Natural killer cell (primary cell): ENCODE measurements around the gene ANKDD1A. TPM values are rescaled to one million over a fixed set of nuclear protein-coding genes. Genes with fewer than 3 reads are reported as not detected.

Experiments
- ATAC-seq, 3 donors: fragments of 150-1000 bp in 2 of 3; fragments of 200-7000 bp in 1 of 3; cut with Tn5 transposase; 1 replicate in 1 of 3; 2 replicates in 2 of 3; pipeline ENCODE4 v1.10.0; 2021; ENCODE audit warnings: mild to moderate bottlenecking in 2 of 3, moderate library complexity in 2 of 3
- DNase-seq, 2 donors: peaks; one replicate each; pipeline versions ENCODE4 v3.0.0 to v3.0.0-alpha.2; 2013 to 2021; ENCODE audit warnings: mixed read lengths in 1 of 2
- H3K27ac ChIP-seq: one replicate; pipeline ENCODE4 v1.5.1; 2013; ENCODE audit warnings: mild to moderate bottlenecking, low read length
- H3K27me3 ChIP-seq: one replicate; pipeline ENCODE4 v1.6.1; 2013; ENCODE audit warnings: low read length; ENCODE audit not compliant: control insufficient read depth, insufficient read depth
- H3K36me3 ChIP-seq: one replicate; pipeline ENCODE4 v1.6.1; 2013; ENCODE audit warnings: low read length; ENCODE audit not compliant: control insufficient read depth, insufficient read depth
- H3K4me1 ChIP-seq: one replicate; pipeline ENCODE4 v1.6.1; 2013; ENCODE audit warnings: low read length; ENCODE audit not compliant: control insufficient read depth, insufficient read depth
- H3K4me3 ChIP-seq: one replicate; pipeline ENCODE4 v1.5.1; 2013; ENCODE audit warnings: low read length
- H3K9me3 ChIP-seq: one replicate; pipeline ENCODE4 v1.6.1; 2013; ENCODE audit warnings: low read length; ENCODE audit not compliant: control insufficient read depth, insufficient read depth
- H3K27ac Mint-ChIP-seq, 2 donors: one replicate each; pipeline ENCODE4 v1.8.0; 2022; ENCODE audit warnings: mild to moderate bottlenecking in 2 of 2, mixed read lengths in 2 of 2, moderate library complexity in 1 of 2
- H3K27me3 Mint-ChIP-seq, 2 donors: one replicate each; pipeline ENCODE4 v1.8.0; 2022; ENCODE audit warnings: low read depth in 2 of 2, mixed read lengths in 2 of 2
- H3K36me3 Mint-ChIP-seq: one replicate; pipeline ENCODE4 v1.8.0; 2022; ENCODE audit warnings: mixed read lengths
- H3K4me1 Mint-ChIP-seq, 2 donors: one replicate each; pipeline ENCODE4 v1.8.0; 2022; ENCODE audit warnings: mixed read lengths in 2 of 2
- H3K4me3 Mint-ChIP-seq: one replicate; pipeline ENCODE4 v1.8.0; 2022; ENCODE audit warnings: mild to moderate bottlenecking, moderate library complexity, mixed read lengths
- H3K9me3 Mint-ChIP-seq, 2 donors: one replicate each; pipeline ENCODE4 v1.8.0; 2022; ENCODE audit warnings: mixed read lengths in 2 of 2
- WGBS: methylation state at CpG from one replicate; pipeline ENCODE4 v1.1.7; 2013; ENCODE audit warnings: missing lambda C conversion rate; ENCODE audit not compliant: insufficient coverage; 5-methylcytosine and 5-hydroxymethylcytosine counted together
- intact Hi-C: fragments of 100-400 bp; cut with micrococcal nuclease; formaldehyde crosslinking; loops from one replicate; pipeline ENCODE4 v1.14.2; 2022
- total RNA-seq, 4 donors: library from RNA; stranded (reverse); fragments of 120-200 nt in 1 of 4; gene quantifications; one replicate each; pipeline versions ENCODE4 v1.2.3 to v1.2.4, GENCODE V29; 2013 to 2022
- TF ChIP-seq, protein P1 (sequence below): fragments of 200-600 bp; IDR thresholded peaks from one replicate; pipeline ENCODE4 v1.8.0; 2022; ENCODE audit warnings: antibody characterized with exemption

The ANKDD1A gene
- total RNA-seq, 3 donors from 2014 or later (not counting 1 experiment from before 2014, with no cell fraction given), result 13.7 to 16.2 (median 13.9) TPM

DNA sequence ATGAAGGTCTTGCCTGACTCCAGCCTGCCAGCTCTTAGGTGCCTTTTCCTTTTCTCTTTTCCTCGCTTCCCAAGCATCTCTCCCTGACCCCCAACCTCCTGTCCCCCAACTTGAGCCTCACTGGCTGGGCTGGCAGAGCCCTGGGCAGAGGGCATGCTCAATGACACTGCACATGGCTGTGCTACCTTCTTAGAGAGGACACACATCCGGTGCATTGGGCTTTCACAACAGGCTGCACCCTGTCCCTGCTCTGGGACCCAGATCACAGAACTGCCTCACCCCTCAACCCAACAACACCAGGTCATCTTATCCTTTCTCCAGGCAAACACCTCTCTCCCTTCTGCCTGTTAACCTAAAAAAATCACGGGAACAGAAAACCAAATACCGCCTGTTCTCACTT lies 7.5 kb upstream of the ANKDD1A start:
- no peaks in the 10 kb centered on the region for H3K36me3 ChIP-seq
- no peak overlapping the region for H3K27ac ChIP-seq
- intact Hi-C loops, result no loop called here
- H3K27ac Mint-ChIP-seq, result peak overlapping the region in 1 of 2 donors; percentile 73
- no peak overlapping the region for H3K4me3 Mint-ChIP-seq
- WGBS, result 98% methylated on average over 3 of the region's 4 CpGs
- H3K36me3 Mint-ChIP-seq, result no peaks in the 10 kb centered on the region
- DNase-seq, result no peak
- no peak for ATAC-seq
- H3K9me3 ChIP-seq, result no peaks in the 10 kb centered on the region
- no peaks in the 10 kb centered on the region for H3K27me3 ChIP-seq
- TF ChIP-seq, protein P1, sequence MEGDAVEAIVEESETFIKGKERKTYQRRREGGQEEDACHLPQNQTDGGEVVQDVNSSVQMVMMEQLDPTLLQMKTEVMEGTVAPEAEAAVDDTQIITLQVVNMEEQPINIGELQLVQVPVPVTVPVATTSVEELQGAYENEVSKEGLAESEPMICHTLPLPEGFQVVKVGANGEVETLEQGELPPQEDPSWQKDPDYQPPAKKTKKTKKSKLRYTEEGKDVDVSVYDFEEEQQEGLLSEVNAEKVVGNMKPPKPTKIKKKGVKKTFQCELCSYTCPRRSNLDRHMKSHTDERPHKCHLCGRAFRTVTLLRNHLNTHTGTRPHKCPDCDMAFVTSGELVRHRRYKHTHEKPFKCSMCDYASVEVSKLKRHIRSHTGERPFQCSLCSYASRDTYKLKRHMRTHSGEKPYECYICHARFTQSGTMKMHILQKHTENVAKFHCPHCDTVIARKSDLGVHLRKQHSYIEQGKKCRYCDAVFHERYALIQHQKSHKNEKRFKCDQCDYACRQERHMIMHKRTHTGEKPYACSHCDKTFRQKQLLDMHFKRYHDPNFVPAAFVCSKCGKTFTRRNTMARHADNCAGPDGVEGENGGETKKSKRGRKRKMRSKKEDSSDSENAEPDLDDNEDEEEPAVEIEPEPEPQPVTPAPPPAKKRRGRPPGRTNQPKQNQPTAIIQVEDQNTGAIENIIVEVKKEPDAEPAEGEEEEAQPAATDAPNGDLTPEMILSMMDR, result no peak
- H3K4me1 ChIP-seq, result peaks cover 24% of the 10 kb centered on the region
- H3K27me3 Mint-ChIP-seq, result peaks cover 0 to 2% of the 10 kb centered on the region in 2 donors
- H3K4me3 ChIP-seq, result no peak overlapping the region
- H3K4me1 Mint-ChIP-seq, result peaks cover 32 to 42% of the 10 kb centered on the region in 2 donors
- no peaks in the 10 kb centered on the region for H3K9me3 Mint-ChIP-seq

DNA sequence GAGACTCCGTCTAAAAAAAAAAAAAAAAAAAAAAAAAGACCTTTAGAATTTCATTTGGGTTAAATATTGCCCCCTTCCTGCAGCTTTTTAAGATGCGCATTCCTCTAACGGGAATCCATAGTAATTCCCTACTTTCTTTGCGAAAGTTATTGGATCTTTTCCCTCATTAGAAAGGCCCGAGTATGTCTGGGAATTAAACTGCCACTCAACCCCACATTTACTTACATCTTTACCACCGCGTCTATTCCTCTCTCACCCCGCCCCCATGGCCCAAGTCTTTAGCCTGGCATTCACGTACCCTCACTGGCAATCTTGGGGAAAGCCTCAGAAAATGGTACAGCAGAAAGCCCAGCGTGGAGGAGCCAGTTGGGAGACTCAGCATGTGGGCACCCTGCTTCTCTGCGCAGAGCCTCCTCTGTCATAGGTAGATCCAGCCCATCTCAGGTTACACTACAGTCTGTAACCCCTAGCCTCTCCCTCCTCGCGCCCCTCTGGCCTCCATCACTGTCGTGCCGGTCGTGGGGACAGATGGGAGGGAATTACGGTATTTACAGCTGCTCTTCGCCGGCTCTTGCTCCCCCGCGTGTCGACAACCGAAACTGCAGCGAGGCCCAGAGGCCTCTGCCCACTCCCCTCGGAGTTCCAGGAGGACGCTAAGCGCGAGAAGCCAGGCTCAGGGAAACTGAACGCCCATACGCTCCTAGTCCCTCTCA lies 6.4 kb upstream of the ANKDD1A start:
- intact Hi-C loops, result loop anchor here (1.0 kb wide), 1 partner anchor 174 kb away; no protein-coding TSS in a partner anchor
- 21% methylated on average over 30 of the region's 30 CpGs for WGBS
- Mint-ChIP-seq H3K9me3 (no peaks in the 10 kb centered on the region), H3K27ac (peak overlapping the region; percentile 72 to 81), H3K36me3 (no peaks in the 10 kb centered on the region), H3K4me1 (peaks cover 32 to 42% of the 10 kb centered on the region in 2 donors), H3K27me3 (peaks cover 0 to 2% of the 10 kb centered on the region in 2 donors), H3K4me3 (peak overlapping the region; percentile 86)
- Histone ChIP-seq H3K4me3 (peak overlapping the region; percentile 6), H3K36me3 (no peaks in the 10 kb centered on the region), H3K27me3 (no peaks in the 10 kb centered on the region), H3K9me3 (no peaks in the 10 kb centered on the region), H3K27ac (no peak overlapping the region), H3K4me1 (peaks cover 24% of the 10 kb centered on the region)
- DNase-seq (peak; percentile 78 to 87), ATAC-seq (peak; percentile 82 to 89 (median 84))
- TF ChIP-seq, protein P1, result peak; percentile 91

DNA sequence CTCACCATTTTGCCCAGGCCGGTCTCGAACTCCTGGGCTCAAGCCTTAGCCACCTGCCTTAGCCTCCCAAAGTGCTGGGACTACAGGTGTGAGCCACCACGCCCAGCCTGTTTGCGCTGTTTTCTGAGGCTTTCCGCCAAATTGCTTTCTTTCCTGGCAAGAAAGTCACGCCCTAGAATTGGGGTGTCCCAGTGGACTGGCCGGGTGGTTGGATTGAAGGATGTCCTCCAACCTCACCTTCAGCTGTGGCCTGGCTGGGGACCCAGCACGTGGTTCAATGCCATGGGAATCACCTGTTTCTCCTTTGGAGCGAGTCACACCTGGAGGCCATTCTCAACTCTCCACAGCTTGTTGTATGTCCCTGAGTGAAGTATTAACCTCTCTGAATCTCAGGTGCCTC lies 5.8 kb upstream of the ANKDD1A start:
- ATAC-seq, result no peak
- intact Hi-C loops, result loop anchor here (1.0 kb wide), 1 partner anchor 175 kb away; no protein-coding TSS in a partner anchor
- Histone ChIP-seq H3K27me3 (no peaks in the 10 kb centered on the region), H3K9me3 (no peaks in the 10 kb centered on the region), H3K4me1 (peaks cover 24% of the 10 kb centered on the region), H3K27ac (no peak overlapping the region), H3K36me3 (no peaks in the 10 kb centered on the region), H3K4me3 (no peak overlapping the region)
- DNase-seq, result no peak
- 80% methylated on average over 9 of the region's 9 CpGs for WGBS
- Mint-ChIP-seq H3K27ac (peak overlapping the region in 1 of 2 donors; percentile 81), H3K9me3 (no peaks in the 10 kb centered on the region), H3K36me3 (no peaks in the 10 kb centered on the region), H3K4me3 (no peak overlapping the region), H3K27me3 (peaks cover 0 to 2% of the 10 kb centered on the region in 2 donors), H3K4me1 (peaks cover 32 to 41% of the 10 kb centered on the region in 2 donors)
- TF ChIP-seq, protein P1, result no peak
